A673 (cell line): ENCODE results near the gene USP40.

Source experiments
- EZH2 ChIP-seq: fragments of 200-600 bp; sonication (generic); IDR thresholded peaks from 2 replicates; pipeline ENCODE4 v1.6.1; 2017; ENCODE audit warnings: borderline replicate concordance, low read depth, mild to moderate bottlenecking, mixed read lengths, antibody characterized with exemption, low read length; ENCODE audit not compliant: poor library complexity, severe bottlenecking
- TF ChIP-seq, protein P1 (sequence below): fragments of 300-800, 200-600 bp; sonication (generic); conservative IDR thresholded peaks from 2 replicates; pipeline ENCODE4 v1.5.1; 2017; ENCODE audit warnings: low read depth, mild to moderate bottlenecking, antibody characterized with exemption, low read length, moderate library complexity, mixed read lengths

DNA sequence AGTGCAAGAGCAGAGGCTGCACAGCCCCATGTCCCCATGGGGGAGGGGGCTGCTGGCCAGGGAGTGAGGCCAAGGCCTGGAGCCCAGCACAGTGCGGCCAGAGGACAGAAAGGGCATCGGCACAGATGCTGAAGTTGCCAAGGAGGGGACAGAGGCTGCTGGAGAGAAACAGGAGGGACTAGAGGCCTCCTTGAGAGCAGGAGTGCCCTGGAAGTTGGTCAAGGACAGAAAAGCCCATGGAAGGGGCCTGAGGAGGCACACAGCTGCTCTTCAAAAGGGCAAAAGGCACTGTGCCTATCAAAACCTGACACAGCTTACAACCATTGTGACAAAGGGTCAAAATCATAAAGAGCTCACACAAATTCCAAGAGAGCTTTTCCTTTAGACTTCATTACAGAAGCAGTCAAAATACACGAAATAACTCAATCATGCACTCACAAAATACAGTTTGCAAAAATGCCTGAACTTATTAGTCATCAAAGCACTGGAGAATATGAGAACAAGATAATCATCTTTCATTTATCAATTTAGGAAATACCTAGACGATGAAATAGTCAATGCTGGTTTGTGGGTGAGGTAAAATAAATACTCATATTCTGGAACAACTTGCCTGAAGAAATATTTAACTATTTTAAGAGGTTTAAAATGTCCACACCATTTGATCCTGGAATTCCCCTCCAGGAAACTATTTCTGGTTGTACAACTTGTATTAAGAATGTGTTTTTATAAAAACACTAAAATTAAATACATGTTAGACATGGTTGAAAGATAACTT, 79.6 kb downstream of the USP40 start:
- TF ChIP-seq, protein P1, sequence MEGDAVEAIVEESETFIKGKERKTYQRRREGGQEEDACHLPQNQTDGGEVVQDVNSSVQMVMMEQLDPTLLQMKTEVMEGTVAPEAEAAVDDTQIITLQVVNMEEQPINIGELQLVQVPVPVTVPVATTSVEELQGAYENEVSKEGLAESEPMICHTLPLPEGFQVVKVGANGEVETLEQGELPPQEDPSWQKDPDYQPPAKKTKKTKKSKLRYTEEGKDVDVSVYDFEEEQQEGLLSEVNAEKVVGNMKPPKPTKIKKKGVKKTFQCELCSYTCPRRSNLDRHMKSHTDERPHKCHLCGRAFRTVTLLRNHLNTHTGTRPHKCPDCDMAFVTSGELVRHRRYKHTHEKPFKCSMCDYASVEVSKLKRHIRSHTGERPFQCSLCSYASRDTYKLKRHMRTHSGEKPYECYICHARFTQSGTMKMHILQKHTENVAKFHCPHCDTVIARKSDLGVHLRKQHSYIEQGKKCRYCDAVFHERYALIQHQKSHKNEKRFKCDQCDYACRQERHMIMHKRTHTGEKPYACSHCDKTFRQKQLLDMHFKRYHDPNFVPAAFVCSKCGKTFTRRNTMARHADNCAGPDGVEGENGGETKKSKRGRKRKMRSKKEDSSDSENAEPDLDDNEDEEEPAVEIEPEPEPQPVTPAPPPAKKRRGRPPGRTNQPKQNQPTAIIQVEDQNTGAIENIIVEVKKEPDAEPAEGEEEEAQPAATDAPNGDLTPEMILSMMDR = no peak
- TF ChIP-seq EZH2 = no peak
